GM12874 (cell line): Measurements from ENCODE around the gene RAD51B.

Experiments used
- TF ChIP-seq, protein P1 (sequence below): IDR thresholded peaks from 2 replicates; pipeline ENCODE4 v1.5.1; 2011; ENCODE audit warnings: low read depth, mild to moderate bottlenecking, control low read depth, low read length, moderate library complexity; ENCODE audit not compliant: insufficient read depth

The RAD51B gene

GRCh38 chr14:68008491-68008890 is 188.9 kb downstream of the RAD51B start:
- TF ChIP-seq, protein P1, sequence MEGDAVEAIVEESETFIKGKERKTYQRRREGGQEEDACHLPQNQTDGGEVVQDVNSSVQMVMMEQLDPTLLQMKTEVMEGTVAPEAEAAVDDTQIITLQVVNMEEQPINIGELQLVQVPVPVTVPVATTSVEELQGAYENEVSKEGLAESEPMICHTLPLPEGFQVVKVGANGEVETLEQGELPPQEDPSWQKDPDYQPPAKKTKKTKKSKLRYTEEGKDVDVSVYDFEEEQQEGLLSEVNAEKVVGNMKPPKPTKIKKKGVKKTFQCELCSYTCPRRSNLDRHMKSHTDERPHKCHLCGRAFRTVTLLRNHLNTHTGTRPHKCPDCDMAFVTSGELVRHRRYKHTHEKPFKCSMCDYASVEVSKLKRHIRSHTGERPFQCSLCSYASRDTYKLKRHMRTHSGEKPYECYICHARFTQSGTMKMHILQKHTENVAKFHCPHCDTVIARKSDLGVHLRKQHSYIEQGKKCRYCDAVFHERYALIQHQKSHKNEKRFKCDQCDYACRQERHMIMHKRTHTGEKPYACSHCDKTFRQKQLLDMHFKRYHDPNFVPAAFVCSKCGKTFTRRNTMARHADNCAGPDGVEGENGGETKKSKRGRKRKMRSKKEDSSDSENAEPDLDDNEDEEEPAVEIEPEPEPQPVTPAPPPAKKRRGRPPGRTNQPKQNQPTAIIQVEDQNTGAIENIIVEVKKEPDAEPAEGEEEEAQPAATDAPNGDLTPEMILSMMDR, result no peak

DNA sequence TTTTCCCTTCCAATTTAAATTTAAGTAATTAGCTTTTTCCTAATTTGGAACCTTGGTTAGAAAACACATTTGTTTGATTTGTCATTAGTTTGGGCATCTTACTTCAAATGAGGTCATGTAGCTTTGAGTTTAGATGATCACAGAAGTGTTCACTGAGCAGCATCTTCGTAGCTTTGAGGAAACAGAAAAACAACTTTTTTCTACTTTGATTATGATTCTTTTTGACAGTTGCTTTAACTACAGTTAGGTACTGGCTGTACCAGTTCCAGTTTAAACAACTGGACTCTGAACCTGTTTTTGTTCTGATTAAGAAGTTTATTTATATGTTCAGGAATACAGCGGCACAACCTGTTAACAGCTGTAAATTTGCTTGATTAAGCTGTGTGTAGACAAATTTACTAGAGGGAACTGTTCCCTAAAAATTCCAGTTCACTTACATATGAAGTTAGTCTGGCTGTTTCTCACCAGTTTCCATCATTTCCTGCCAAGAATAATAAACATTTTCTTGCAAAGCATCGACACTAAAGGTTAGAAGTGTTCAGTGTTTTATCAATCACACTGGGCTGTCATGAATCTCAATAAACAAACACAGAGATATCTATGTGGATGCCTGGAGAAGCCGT is 191.9 kb downstream of the RAD51B start:
- TF ChIP-seq, protein P1, result no peak

- TF ChIP-seq, protein P1, result no peak
These were observed 193.3 kb downstream of the RAD51B start for GRCh38 chr14:68012871-68013270.

DNA sequence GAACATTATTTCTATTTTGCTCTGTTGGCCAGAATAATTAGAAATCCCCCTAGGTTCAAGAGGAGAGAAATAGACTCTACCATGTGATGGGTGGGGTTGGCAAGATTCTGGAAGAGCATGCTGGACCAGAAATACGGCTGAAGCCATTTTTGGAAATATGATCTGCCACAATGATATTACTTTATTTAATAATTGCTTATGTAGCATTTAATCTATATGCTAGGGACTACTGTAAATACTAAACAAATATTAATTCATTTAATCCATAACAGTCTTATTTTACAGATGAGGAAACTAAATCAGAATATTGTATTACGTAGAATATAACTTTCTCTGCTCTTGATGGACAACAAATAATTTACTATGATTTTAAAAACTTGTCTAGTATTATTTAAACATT is 193.7 kb downstream of the RAD51B start:
- TF ChIP-seq, protein P1, result no peak

- TF ChIP-seq, protein P1, result no peak
These were observed 195.2 kb downstream of the RAD51B start for GRCh38 chr14:68014771-68015170.

DNA sequence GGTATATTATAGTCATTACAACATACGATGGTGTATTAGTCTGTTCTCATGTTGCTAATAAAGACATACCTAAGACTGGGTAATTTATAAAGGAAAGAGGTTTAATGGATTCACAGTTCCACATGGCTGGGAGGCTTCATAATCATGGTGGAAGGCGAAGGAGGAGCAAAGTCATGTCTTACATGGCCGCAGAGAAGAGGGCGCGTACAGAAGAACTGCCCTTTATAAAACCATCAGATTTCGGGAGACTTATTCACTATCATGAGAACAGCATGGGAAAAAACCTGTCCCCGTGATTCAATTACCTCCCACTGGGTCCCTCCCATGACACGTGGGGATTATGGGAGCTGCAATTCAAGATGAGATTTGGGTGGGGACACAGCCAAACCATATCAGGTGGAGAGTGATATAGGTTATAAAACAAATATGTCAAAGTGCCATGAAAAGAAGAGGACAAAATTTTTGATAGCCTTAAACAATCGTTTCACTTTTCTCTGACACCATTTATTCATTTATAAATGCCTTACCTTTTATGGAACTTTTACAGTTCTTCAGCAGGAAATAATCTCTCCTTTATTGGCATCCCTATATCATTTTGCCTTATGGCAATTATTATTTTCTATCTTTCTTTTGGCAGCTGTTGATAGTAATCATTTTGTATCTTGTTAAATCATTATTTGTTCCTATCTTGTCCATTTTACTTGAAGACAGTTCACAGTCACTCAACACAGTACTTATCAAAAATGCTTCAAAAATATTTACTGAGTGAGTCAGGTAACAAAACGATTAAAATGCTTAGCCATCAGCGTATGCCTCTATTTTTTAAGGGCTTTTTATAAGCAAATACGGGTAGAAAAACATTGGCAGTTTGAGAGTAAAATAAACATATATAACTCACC is 196.0 kb downstream of the RAD51B start:
- TF ChIP-seq, protein P1, result no peak

GRCh38 chr14:68016255-68016914 is 196.8 kb downstream of the RAD51B start:
- TF ChIP-seq, protein P1, result no peak
